Ishikawa (cell line): ENCODE measurements around the gene ANKFN1.

Experiments
- CEBPB ChIP-seq: IDR thresholded peaks from 2 replicates; pipeline ENCODE4 v1.6.1; 2012
- CREB1 ChIP-seq: IDR thresholded peaks from 2 replicates; pipeline ENCODE4 v1.6.1; 2012; ENCODE audit warnings: low read depth
- EGR1 ChIP-seq: IDR thresholded peaks from 2 replicates; pipeline ENCODE4 v1.6.1; 2012
- EP300 ChIP-seq: IDR thresholded peaks from 2 replicates; pipeline ENCODE4 v1.6.1; 2012; ENCODE audit warnings: borderline replicate concordance
- FOXM1 ChIP-seq: IDR thresholded peaks from 2 replicates; pipeline ENCODE4 v1.6.1; 2012; ENCODE audit warnings: low read depth, borderline replicate concordance
- NFIC ChIP-seq: IDR thresholded peaks from 2 replicates; pipeline ENCODE4 v1.6.1; 2012
- RAD21 ChIP-seq: IDR thresholded peaks from 2 replicates; pipeline ENCODE4 v1.6.1; 2012; ENCODE audit warnings: low read depth
- TAF1 ChIP-seq: IDR thresholded peaks from 2 replicates; pipeline ENCODE4 v1.6.1; 2012; ENCODE audit warnings: low read depth, mild to moderate bottlenecking
- TCF12 ChIP-seq: IDR thresholded peaks from 2 replicates; pipeline ENCODE4 v1.6.1; 2012; ENCODE audit warnings: low read depth
- TEAD4 ChIP-seq: IDR thresholded peaks from 2 replicates; pipeline ENCODE4 v1.6.1; 2012
- YY1 ChIP-seq: IDR thresholded peaks from 2 replicates; pipeline ENCODE4 v1.6.1; 2012; ENCODE audit warnings: low read depth
- ZBTB7A ChIP-seq: IDR thresholded peaks from 2 replicates; pipeline ENCODE4 v1.6.1; 2012; ENCODE audit warnings: low read depth
- TF ChIP-seq, protein P1 (sequence below): IDR thresholded peaks from 2 replicates; pipeline ENCODE4 v1.6.1; 2012
- TF ChIP-seq, protein P2 (sequence below): IDR thresholded peaks from 2 replicates; pipeline ENCODE4 v1.6.1; 2012
- TF ChIP-seq, protein P3 (sequence below): IDR thresholded peaks from 2 replicates; pipeline ENCODE4 v1.6.1; 2012; ENCODE audit warnings: low read depth, mild to moderate bottlenecking

ANKFN1 gene

DNA sequence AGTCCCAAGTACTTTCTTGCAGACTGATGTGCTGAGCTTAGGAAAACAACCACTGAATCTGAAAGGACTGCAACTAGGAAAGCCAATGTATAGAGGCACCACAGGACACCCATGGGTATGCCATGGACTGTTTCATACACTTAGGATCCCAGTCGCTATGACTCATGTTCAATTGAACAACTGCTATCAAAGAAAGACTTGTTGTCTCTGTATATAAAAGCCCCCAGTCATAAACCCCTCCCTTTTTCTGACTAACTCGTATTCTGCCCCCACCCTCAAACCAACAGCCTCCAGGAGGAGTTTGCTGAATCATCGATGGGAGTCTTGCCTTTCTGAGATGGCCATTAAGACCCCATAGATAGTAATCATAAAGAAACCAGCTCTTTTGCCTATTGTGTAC is 205.4 kb downstream of the ANKFN1 start:
- TF ChIP-seq, protein P1, sequence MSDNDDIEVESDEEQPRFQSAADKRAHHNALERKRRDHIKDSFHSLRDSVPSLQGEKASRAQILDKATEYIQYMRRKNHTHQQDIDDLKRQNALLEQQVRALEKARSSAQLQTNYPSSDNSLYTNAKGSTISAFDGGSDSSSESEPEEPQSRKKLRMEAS, result no peak
- no peak for TF ChIP-seq RAD21
- TF ChIP-seq FOXM1, result no peak
- TF ChIP-seq TCF12, result no peak
- no peak for TF ChIP-seq EP300
- TF ChIP-seq CREB1, result no peak

DNA sequence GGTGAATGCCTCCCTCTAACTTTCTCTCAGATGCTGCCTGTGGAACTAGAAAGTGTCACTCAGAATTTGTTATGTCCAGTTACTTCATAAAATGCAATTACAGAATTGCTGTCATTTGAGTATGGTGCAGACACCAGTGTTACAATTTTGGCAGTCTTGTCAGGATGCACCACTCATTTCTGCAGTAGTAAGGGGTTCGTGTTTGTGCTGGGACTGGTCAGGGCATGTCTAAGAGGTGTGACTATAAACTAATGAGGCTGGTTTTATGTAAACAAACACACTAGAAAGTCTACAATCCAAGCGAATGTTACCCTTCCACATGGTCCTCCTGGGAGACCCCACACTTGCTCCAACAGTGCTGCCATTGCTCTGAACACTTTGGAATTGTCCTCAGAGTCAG is 206.2 kb downstream of the ANKFN1 start:
- TF ChIP-seq CREB1 (no peak), TAF1 (no peak), FOXM1 (no peak), NFIC (no peak), EGR1 (no peak), CEBPB (no peak), YY1 (no peak), EP300 (no peak), TEAD4 (no peak), ZBTB7A (no peak), TCF12 (no peak), RAD21 (no peak)
- TF ChIP-seq, protein P2, sequence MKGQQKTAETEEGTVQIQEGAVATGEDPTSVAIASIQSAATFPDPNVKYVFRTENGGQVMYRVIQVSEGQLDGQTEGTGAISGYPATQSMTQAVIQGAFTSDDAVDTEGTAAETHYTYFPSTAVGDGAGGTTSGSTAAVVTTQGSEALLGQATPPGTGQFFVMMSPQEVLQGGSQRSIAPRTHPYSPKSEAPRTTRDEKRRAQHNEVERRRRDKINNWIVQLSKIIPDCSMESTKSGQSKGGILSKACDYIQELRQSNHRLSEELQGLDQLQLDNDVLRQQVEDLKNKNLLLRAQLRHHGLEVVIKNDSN, result no peak
- TF ChIP-seq, protein P1, result no peak
- TF ChIP-seq, protein P3, sequence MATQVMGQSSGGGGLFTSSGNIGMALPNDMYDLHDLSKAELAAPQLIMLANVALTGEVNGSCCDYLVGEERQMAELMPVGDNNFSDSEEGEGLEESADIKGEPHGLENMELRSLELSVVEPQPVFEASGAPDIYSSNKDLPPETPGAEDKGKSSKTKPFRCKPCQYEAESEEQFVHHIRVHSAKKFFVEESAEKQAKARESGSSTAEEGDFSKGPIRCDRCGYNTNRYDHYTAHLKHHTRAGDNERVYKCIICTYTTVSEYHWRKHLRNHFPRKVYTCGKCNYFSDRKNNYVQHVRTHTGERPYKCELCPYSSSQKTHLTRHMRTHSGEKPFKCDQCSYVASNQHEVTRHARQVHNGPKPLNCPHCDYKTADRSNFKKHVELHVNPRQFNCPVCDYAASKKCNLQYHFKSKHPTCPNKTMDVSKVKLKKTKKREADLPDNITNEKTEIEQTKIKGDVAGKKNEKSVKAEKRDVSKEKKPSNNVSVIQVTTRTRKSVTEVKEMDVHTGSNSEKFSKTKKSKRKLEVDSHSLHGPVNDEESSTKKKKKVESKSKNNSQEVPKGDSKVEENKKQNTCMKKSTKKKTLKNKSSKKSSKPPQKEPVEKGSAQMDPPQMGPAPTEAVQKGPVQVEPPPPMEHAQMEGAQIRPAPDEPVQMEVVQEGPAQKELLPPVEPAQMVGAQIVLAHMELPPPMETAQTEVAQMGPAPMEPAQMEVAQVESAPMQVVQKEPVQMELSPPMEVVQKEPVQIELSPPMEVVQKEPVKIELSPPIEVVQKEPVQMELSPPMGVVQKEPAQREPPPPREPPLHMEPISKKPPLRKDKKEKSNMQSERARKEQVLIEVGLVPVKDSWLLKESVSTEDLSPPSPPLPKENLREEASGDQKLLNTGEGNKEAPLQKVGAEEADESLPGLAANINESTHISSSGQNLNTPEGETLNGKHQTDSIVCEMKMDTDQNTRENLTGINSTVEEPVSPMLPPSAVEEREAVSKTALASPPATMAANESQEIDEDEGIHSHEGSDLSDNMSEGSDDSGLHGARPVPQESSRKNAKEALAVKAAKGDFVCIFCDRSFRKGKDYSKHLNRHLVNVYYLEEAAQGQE, result no peak

DNA sequence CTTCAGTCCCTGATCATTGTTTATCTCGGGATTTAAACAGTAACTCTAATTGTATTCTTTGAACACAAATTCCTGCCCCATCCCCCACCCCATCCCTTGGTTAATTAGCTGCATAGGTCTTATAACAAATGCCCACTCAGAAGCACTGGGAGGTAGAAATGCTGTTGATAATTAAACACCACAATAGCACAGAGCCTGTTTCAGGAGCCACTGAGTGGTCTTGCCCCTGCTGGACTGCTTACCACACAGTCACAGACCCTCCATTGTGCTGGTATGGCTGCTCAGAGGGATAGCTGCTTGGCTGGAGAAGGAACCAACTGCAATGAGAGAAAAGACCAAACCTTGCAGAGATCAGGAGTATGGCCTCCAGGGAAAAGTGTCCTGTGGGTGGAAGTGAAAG is 214.1 kb downstream of the ANKFN1 start:
- TF ChIP-seq FOXM1 (no peak), TCF12 (no peak), RAD21 (no peak), TAF1 (no peak), YY1 (no peak), CEBPB (no peak), ZBTB7A (no peak), TEAD4 (no peak), NFIC (no peak), EP300 (no peak), CREB1 (no peak), EGR1 (no peak)
- TF ChIP-seq, protein P2, result no peak
- TF ChIP-seq, protein P1, result no peak
- TF ChIP-seq, protein P3, result no peak

DNA sequence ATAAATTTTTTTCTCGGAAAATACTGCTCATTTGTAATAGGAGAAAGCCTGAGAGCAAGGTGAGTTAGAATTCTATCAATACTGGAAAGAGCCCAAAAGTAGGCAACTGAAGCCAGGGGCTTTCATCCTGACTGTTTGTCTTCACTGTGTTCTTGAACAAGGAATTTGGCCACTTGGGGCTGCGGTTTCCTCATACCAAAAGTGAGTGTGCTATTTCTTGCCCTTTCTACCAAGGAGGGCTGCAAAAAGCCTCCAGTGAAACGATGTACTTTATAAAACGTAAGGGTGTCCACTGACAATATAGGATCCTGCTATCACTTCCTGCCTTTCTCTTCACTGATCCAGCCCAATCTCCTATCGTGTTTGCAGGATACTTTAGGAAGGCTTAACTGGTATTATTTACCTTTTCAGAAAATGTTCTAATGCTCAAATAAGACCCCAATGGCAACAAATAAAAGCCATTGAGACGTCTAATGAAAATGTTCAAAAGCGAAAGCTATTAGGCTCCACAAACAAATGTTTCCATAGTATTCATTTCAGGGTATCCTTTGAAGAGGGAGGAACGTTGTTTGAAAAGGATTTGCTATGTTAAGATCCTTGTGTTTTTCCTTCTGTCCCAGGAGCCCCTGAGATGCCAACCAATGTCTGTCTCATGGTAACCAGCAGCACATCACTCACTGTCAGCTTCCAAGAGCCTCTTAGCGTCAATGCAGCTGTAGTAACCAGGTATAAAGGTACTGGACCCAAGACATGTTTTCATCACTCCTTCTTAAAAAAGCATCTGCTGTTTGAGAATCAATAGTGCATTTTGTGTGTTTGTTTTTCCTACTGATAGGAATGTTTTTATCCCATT is 220.9 kb downstream of the ANKFN1 start:
- TF ChIP-seq RAD21 (no peak), TEAD4 (no peak), CEBPB (no peak), YY1 (no peak), ZBTB7A (no peak), FOXM1 (no peak), EGR1 (no peak), NFIC (no peak), CREB1 (no peak), EP300 (no peak)
- TF ChIP-seq, protein P2, result no peak
- TF ChIP-seq, protein P1, result no peak

DNA sequence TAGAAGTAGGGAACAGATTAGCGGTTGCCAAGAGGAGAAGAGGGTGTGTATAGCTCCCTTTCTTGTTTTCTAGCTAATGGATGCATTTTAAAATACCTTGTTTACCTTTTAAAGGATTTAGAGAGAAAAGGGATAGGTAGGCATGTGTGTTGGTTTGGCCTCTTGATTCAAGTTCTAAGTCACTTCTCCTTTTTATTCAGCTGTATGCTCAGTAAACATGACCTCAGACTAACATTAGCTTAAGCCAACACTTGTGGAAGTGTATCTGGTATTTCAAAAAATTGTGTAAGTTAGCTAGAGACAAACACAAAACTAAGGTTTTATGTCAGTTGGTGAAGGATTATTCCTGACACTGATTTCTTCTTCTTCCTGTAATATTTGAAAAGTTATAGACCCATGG is 236.1 kb downstream of the ANKFN1 start:
- no peak for TF ChIP-seq ZBTB7A
- TF ChIP-seq, protein P2, result no peak
- no peak for TF ChIP-seq CEBPB
- no peak for TF ChIP-seq CREB1
- TF ChIP-seq, protein P3, result no peak
- TF ChIP-seq TEAD4, result no peak
- TF ChIP-seq NFIC, result no peak
- no peak for TF ChIP-seq YY1
- no peak for TF ChIP-seq TCF12
- no peak for TF ChIP-seq EP300
- TF ChIP-seq RAD21, result no peak
- TF ChIP-seq EGR1, result no peak
- no peak for TF ChIP-seq TAF1
- TF ChIP-seq, protein P1, result no peak
- TF ChIP-seq FOXM1, result no peak
